Testis (tissue), 2 donors: ENCODE data around the gene AOX1.

Experiments
- CTCF ChIP-seq, 3 experiments: fragments of 450-650 bp in 2 of 3; fragments of 200-600 bp in 1 of 3; sonication (generic) in 1 of 3; IDR thresholded peaks; one replicate each; pipeline ENCODE4 v1.5.1; 2016 to 2019; ENCODE audit warnings: antibody characterized with exemption in 3 of 3, mild to moderate bottlenecking in 2 of 3, moderate library complexity in 1 of 3
- POLR2A ChIP-seq: fragments of 450-650 bp; IDR thresholded peaks from one replicate; pipeline ENCODE4 v1.6.1; 2017; ENCODE audit warnings: antibody characterized with exemption, mild to moderate bottlenecking, moderate library complexity

GRCh38 chr2:200622106-200622505, 36.3 kb downstream of the AOX1 start:
- TF ChIP-seq CTCF (IDR thresholded peaks at IDR 0.05) (no peak), POLR2A (no peak)
